SW 1271 (cell line): Measurements from ENCODE around the gene CDR2.
"Not testable (repeated sequence)": the region's sequence is repeated elsewhere in the genome, so short reads cannot be mapped to it uniquely, and the experiment has no call there.

Source experiments
- DNase-seq, 2 experiments: peaks; one replicate each; lab custom pipeline; 2025; lab: John Stamatoyannopoulos, UW

CDR2 gene

DNA sequence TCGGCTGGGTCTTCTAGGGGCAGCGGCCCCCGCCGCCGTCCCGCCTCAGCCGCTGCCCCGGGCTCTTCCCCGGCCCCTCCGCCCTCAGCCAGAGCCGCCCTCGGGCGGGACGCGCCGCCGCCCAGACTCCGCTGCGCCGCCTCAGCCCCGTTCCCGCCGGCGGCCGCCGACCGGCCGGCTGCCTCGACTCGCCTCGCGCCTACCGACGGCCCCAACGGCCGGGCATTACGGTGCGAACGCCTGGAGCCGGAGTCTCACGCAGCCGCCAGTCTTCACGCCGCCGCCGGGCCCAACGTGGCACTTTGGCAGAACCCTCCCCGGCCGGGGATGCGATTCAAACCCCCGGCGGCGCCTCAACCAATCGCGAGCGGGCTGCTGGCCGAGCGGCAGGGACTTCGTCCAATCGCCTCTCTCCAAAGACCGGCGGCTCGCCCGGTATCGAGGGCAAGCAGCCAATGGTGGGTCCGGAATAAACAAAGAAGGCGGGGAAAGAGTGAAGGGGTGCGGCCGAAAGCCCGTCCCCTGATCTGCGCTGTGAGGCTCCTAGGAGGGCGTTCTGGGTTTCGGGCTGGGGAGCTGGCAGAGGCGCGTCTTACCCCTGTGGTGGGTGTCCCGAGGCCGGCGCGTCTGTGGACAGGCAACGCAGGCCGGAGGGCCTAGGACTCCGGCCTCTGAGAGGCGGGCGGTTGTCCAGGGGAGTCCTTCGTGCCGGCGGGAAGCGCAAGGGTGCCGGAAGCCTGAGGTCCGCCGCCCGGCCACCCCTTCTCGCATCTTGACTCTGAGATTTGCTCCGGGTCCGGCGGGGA is at the start of gene CDR2:
TSS of gene CDR2 (minus strand) at position 309 of the 806 bp plus-strand sequence. CDS start 310 bp downstream, outside the sequence.
- DNase-seq, result peak; percentile 70 to 90

DNA sequence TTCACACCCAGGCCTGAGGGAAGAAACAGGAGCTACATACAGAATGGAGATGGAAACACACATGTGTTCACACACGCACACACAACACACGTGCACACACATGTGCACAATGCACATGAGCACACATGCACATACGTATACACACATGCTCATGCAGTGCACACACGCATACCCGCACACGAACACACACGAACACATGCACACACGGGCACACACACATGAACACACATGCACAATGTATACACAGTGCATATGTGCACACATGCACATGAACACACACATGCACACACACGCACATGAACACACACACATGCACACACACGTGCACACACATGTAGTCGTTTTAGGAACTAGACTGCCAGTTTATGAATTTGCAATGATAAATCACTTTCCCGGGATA is 49.3 kb upstream of the CDR2 start:
- no peak for DNase-seq

DNA sequence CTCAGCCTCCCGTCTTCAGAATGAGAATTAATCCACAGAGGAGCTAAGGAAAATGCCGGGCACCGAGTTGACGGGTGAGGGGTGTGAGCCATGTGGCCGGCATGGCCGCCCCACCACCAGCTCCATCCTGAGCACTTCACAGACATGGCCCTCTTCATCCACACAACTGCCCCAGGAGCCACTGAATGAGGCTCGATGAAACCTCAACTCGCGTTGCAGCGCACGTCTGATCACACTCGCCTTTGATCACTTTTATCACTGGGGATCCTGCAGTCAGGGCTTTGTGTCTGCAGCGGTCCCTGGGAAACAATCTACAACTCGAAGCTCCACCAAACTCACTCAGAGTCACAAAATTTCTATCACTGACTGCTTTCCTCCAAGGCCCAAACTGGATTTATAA is 46.7 kb upstream of the CDR2 start:
- no peak for DNase-seq

DNA sequence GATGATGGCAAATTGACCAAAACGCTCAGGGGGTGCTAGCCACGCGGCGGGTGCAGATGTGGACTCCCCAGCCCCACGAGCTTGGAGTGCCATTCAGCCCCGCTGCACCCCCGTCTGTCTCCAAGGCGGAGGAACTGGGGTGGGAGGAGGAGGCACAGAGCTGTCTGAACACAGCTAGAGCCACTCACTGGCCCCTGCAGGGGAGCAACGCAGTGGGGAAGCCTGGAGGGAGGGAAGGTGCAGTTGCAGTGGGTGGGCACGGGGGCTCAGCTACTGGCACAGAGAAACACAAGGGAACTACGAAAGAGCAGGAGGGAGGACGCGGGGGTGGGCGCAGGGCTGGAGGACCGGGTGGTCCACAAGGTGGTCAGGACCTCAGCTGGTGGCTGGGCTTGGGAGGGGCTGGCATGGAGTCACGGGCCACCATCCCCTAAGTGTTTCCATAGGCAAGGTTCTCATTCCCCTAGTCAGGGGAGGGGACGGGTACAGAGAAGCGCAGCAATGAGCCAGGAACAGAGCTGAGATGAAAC is 46.3 kb upstream of the CDR2 start:
- no peak for DNase-seq

DNA sequence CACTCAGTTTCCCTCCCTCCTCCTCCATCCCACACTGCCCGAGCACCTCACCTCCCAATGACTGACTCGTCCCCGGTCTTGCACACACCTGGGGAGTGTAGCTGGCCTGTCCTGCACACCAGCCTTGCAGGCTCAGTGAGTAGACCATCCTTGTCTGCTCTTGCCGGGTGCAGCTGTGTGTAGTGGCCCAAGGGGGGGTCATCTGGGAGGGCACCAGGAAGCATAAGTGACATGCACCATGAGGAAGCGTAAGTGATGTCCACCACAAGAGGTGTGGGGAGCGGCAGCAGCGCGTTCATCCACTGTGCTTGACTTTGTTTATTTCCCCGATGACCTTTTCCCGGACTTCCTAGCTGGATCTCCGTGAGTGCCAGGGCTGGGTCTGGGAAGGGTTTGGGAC is 45.5 kb upstream of the CDR2 start:
- DNase-seq, result no peak

DNA sequence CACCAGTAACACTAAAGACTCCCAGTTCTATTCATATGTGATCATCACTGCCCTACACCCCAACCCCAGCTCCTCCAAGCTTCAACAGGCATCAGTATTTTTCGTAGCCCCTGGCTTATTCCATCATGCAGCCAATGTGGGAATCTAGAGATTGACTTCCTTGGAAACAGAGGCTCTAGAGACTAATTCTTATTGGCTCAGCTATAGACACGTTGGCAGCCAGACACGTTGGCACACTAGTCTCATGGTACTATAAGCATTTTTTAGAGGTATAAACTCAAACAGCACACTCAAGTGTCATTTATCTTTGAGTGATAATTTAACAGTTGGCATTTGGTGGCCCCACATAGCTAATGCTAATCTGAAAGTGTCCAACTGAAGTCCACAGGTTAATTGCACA is 44.4 kb upstream of the CDR2 start:
- no peak for DNase-seq

DNA sequence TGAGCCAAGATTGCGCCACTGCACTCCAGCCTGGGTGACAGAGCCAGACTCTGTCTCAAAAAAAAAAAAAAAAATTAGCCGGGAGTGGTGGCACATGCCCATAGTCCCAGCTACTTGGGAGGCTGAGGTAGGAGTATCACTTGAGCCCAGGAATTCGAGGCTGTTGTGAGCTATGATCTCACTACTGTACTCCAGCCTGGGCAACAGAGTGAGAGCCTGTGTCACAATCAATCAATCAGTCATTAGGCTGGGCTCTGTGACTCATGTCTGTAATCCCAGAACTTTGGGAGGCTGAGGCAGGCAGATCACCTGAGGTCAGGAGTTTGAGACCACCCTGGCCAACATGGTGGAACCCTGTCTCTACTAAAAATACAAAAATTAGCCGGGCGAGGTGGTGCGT is 43.4 kb upstream of the CDR2 start:
- not testable (repeated sequence) for DNase-seq

DNA sequence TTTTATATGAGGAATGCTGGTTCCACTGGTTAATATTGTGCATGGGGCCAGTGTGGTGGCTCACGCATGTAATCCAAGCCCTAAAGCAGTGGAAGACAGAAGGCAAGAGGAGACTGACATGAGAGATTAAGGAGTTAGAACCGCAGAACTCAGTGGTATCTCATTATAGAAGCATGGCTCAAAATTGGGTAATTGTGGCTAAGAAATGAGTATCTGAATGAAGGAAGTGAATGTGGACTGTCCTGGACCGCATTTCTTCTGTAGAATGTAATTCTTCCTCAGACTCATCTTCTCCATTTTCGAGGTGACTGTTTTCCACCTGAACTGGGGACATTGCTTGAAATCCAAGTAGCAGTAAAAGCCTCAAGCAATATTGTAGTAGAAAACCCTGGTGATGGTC is 42.6 kb upstream of the CDR2 start:
- no peak for DNase-seq

DNA sequence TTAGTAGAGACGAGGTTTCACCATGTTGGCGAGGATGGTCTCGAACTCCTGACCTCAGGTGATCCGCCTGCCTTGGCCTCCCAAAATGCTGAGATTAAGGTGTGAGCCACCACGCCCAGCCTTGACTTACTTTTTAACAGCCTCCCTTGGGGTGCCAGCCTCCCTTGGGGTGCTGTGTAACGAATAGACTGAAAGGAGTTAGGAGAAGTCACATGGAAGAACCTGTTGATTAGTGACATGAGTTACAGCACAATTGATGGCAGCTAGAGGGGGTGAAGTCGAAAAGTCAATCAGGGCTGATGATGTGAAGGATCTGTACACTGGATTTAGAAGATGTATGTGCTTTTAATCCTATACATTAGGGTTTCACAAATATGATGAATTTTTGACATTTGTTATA is 39.4 kb upstream of the CDR2 start:
- no peak for DNase-seq

DNA sequence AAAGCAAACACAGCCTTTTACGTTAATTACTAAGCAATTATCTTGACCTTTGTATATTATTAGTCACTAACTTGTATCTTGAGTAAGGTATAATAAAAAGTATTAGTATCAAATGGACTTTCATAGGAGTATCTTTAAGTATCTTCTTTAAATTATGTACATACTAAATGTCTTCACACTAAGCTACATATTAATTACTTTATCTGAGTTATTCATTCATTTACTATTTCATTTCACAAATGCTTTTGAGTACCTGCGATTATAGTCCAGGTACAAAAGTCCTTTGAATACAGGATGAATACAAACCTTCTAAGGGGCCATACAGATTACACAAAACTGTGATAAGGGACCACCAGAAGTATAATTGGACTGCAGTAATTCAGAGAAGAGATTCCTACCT is 33.1 kb upstream of the CDR2 start:
- DNase-seq, result no peak

DNA sequence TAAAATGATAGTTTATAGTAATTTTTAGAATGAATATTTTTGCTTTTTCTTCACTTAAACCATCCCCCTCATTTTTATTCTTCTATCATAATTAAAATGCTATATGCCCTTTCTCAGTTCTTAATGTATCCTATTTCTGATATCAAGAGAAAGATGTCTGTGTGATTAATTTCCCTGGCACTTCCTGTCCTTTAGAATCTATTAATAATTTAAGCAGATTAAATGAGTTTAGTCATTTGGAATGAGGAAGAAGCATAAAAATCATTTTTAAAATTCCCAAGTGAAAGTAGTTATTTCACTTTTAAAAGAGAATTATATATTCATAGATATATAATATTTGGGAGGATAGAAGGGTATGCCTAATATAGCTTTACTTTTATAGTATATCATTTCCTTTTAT is 27.8 kb upstream of the CDR2 start:
- DNase-seq, result no peak

DNA sequence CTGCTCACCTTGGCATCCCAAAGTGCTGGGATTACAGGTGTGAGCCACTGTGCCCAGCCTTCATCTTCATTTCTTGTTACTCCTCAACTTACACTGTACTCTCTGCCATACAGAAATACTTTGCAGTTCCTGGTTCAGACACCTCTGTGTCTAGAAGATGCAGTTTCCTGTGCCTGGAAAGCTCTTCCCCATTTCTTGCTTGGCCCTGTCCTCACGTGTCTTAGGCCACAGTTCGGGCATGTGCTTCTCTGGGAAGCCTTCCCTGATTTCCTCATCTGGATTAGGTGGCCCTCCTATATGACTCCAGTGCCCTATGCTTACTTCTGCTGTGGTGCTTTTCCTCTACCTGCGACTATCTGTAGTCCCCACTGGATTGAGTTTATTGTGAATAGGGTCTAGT is 26.5 kb upstream of the CDR2 start:
- no peak for DNase-seq

DNA sequence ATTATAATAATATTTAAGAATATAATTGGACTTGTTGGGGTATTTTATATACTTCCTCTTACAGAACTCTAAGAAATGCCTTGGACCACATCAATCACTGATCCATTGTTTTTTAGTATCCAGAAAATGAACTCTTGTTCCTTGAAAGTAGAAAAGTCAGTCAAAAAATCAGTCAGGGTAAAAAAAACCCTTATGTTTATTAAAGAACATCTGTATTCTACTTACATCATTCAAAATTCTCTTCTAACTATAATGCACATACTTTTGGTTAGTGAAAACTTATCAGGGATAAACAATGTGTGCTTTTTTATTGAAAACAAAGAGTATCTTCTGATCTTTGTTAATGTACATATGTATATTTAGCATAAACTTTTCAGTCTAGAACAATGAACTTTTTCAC is 23.5 kb upstream of the CDR2 start:
- DNase-seq, result no peak

DNA sequence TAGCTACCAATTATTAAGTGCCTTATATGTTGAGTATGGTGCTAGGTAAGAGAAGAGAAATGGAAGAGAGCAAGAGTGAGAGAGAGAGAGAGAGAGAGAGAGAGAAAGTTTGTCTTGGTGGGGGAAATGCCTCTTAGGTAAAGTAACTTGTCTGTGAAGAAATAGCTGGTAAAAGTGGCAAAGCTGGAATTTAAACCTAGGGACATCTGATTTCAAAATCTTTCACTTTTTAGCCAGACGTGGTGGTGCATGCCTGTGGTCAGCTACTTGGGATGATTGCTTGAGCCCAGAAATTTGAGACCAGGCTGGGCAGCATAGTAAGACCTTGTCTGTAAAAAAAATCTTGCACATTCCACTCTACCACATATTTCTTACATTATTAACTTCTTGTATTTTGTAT is 23.0 kb upstream of the CDR2 start:
- DNase-seq, result no peak

DNA sequence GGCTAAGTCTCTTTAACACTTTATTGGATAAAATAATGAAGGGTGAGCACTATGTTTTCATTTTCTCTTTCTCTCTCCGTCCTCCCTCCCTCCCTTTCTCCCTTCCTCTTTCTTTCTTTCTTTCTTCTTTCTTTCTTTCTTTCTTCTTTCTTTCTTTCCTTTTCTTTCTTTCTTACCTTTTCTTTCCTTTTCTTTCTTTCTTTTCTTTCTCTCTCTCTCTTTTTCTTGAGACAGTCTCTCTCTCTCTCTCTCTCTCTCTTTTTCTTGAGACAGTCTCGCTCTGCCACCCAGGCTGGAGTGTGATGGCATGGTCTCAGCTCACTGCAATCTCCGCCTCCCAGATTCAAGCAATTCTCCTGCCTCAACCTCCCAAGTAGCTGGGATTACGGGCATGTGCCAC is 21.5 kb upstream of the CDR2 start:
- DNase-seq, result no peak

DNA sequence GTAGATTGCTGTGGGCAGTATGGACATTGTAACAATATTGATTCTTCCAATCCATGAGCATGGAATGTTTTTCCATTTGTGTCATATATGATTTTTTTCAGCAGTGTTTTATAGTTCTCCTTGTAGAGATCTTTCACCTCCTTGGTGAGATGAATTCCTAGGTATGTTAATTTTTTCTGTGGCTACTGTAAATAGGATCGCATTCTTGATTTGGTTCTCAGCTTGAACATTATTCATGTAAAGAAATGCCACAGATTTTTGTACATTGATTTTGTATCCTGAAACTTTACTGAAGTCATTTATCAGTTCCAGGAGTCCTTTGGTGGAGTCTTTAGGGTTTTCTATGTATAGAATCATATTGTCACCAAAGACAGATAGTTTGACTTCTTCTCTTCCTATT is 19.7 kb upstream of the CDR2 start:
- no peak for DNase-seq

DNA sequence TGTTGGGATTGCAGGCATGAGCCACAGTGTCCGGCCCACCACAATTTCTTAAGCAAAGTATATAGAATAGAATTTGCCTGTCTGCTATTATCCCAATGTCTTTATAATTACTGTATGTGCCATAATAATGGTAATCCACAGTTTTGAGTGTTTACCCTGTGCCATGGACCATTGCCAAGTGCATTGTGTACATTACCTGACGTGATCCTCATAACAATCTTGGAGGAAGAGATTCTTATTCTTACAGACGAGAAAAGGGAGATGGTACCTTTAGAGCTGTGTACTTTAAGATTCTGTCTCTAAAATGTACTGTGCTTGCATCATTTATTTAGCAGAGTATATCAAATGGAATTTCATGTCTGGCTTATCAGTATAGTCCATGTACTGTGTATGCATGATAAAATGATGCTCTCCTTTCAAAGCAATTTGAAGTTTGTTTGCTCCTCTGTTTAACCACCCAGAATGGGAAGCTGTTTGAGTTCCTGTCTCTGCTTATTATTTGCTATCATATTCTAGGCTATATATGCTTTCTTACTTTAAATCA is 13.8 kb upstream of the CDR2 start:
- DNase-seq, result no peak

DNA sequence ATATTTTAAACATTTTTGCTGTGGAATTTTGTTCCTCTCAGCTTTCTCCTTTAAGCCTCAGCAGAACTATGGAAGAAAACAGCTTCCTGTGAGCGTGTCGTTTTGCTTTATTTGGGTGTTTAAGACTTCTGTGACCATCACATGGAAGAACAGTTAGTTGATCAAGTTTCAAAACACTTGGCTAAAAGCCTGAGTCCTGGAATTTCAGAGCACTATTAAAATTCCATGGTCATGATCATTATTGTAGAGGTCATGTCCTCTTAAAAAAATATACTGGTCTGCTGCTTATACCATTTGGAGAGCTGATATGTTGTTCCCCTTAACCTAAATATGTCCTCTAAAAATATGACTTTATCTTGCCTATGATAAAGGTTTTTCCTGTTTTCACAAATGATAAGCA is 12.6 kb upstream of the CDR2 start:
- DNase-seq, result peak in 1 of 2 experiments; percentile 55

DNA sequence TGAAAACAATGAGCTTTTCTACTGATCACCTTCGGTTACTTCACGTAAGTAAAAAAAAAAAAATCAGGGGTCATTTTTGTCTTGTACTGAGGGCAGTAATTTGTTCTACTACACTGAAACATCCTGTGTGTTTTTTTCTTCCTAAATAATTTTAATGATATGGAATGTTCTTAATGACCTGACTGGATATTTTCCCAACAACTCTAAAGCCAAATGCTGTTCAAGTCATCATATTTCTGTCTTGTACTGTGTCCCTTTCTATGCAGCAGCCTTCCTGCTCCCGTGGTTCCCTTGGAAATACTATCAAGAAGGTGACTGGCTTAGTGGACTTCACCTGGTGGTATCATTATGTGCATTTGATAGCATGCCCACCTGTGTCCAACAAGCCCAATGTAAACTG is 10.8 kb upstream of the CDR2 start:
- no peak for DNase-seq

DNA sequence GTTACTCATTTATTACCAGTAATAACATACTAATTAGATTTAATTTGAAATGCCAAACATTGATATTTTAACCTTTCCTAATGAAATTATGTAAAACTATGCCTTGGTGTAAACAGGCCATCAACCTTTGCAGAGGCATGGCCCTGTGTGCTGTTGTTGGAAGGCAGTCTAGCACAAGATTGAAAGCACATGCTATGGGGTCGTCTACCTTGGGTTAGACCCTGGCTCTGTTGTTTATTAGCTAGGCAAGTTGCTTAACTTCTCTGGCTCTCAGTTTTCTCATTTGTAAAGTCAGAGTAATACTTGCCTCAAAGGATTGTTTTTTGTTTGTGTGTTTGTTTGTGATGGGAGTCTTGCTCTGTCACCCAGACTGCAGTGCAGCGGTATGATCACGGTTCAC is 9.4 kb upstream of the CDR2 start:
- no peak for DNase-seq

DNA sequence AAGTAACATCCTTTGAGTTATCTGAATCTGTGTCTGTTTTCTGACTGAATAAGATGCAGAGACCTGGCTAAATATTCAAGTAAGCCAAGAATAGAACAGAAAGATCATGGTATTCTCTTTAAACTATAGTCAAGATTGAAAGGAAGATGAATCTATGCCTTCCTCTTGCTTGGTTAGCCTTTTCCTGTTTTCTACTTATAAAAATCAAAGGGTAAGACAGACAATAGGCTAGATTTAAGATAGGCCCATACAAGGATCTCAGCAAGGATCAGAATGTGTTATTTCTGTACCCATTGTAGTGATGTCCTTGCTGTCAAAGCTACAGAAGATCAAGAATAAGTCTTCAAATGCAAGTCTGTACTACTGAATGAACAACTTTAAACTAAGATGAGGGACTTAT is 7.0 kb upstream of the CDR2 start:
- no peak for DNase-seq

DNA sequence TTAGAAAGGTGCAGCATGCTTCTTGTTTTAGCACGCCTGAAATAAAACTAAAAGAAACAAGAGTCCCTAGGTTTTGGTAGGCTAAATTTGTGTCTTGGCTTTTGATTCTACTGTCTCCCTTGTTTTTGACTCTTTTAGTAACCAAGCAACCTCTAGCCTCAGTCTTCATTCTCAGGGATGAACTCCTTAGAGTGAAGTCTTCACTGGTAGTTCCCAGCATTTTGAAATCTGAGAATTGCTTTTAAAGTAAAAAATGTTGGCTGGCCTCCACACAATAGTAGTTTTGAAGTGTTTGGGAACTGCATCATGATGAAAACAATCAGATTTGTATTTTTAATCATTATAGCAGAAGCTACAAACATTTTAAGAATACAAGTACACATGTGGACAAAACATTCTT is 6.1 kb upstream of the CDR2 start:
- no peak for DNase-seq

DNA sequence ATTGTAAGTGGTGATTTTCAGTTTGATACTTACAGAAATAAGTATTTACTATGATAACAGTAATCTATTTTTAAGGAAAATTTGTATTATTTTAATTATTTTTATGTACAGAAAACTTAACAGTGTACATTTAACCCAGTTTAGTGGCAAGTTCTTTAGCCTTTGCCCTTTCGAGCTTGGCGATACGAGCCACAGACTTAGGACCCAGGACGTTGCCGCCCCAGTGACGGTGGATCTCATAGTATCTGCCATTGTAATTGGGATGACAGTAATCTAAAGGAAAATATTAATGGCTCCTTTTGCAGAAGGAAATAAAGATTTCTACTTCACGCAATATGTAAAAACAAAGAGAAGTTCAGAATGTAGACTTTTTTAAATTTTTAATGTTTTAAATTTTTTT is 5.2 kb upstream of the CDR2 start:
- DNase-seq, result no peak
